Smooth muscle cell of the brain vasculature (primary cell): ENCODE results near the gene RO60.
"Not testable (repeated sequence)": the region's sequence is repeated elsewhere in the genome, so short reads cannot be mapped to it uniquely, and the experiment has no call there.

Source experiments
- DNase-seq: peaks from one replicate; pipeline ENCODE4 v3.0.0-alpha.2; 2012; ENCODE audit warnings: low read depth, low spot score

The RO60 gene

DNA sequence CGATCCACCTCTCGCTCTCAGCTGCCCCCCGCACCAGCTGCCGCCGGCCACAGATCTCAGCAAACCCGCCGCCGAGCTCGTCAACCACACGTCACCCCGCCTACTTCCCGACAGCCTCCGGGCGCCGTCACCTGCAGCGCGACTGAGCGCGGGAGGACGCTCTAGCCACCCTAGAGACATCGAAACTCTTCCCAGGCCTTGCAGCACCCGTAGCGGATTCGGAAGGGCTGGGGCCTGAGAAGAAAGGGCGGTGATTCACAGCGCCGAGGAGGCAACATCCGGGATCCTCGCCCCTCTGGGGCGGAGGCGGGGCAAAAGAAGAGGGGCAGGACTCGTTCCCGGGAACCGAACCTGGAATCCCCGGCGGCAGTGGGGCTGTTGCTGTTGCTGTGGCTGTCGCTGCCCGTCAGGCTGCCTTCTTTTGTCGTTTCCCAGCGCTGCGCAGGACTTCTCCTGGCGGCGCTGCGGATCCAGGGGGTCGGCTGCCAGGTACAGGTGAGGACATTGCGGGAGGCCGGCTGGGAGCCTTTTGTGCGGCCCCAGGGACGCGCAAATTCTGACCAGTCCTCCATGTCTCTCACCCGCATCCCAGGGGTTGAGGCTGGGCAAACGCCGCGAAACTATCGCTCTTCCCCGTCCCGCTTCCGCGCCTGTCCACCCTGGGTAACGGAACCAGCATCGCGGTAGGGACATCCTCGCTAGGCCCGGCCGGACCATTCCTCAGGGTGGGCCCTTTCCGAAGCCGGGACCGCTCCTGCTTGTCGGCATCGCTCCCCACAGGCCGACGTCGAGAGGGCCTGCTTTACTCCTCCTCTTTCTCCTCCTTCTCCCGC, at the start of gene RO60, which contains the start of gene UCHL5:
Gene RO60 (plus strand): TSS at position 331 of the 833 bp plus-strand sequence. CDS start 9,443 bp downstream, outside the sequence.
Gene UCHL5 (minus strand): TSS at position 79 of the 833 bp plus-strand sequence. CDS start 100 bp downstream, outside the sequence.
- DNase-seq, result peak; percentile 93

DNA sequence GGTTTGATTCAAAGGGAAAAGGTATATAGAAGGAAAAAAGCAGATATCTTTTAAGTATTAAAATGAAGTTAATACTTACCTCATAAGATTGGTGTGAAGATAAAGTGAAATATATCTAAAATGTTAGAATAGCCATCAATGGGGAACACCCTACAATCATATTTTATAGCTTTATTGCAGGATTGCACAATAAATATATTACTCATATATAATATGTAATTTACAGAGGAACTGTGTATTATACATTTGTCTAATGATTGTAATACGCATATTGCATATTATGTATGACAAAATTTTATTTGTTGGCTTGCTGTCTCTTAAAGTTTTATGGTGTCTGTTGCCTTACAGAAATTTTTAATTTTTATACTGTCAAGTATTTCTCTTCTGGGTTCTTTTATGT, 48.0 kb upstream of the RO60 start:
- no peak for DNase-seq

DNA sequence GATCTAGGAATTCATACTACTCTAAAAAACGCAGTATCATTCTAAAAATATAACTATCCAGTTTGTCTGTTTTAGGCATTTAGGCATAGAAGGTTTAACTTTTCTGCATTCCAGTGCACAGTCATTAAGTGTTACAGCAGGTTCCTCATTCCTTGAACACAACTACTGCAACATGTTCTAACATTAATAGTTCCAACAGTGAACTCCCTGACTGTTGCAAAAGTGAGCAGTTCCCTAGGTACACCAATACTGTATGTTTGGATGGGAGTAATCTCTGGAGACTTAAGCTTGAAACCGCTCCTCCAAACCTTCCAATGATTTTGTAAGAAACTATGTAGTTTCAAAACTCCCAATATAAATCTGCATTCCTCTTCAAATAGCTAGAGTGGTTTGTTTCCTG, 46.4 kb upstream of the RO60 start:
- DNase-seq, result no peak

DNA sequence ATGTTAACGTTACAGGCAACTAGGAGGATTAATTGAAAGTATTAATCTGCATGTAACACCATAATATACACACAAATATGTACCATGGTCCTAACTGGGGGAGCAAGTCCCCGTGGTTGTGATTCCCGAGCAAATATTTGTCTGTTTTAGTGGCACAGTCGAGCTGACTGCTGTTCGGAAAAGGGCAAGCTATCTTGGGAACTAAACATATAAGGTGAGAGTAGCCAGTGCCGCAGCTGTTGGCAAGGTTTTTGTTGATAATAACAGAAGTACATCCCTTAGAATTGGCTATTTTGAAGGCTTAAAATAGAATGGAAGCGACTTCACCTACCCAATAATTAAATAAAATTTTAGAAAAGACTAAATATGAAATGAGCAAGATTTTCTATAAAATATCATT, 45.7 kb upstream of the RO60 start:
- no peak for DNase-seq

DNA sequence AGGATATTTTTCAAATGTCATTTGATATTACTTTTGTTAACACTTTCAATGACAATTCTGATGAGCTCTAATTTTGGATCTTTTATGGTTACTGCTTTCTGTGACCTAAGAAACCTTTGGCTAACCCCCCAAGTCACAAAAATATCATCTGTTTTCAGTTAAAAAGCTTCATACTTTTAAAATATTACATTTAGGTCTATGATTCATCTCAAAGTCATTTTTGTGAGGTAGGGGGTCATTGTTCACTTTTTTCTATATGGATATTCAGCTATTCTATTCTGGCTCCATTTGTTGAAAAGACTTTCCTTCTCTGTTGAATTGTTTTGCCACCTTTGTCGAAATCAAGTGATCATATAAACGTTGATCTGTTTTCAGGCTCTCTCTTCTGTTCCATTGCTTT, 45.0 kb upstream of the RO60 start:
- DNase-seq, result no peak

DNA sequence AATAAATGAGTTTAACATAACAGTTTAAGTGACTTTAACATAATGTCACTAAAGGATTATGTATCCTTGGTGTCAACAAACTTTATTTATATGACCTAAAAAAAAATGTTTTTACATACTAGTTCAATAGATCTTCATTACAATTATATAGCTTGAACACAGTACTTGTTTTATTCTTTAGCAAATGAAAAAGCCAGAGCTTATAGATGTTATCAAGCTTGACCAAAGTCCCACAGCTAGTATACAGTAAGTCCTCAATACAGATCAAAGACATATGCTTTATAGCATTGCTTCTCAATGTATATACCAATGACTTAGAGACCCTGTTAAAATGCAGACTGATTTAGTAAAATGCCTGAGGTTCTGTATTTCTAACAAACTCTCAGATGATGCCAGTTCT, 42.6 kb upstream of the RO60 start:
- no peak for DNase-seq

DNA sequence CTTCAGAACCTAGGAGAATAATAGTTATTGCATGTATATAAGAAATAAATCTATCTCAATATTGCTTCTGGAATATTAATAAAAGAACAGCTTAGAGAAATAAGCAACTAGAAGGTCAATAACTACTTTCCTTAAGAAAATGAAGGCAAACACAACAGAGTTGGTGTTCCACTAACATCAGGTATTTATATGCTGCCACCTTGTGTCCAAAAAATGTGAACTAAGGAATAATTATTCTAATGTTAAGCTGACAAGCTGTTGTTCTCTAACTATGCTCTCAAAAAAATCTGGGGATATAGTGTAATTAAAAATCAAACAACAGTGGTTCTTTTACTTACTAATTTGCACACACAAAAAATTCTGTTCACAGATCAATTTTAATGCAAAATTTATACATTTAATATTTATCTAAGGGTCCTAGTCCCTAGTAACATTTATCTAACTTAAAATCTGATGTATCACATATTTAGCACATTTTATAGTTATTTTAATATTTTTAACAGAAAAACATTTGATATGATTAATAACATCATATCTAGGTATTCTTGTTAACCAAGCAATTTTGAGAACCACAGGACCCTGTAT, 39.9 kb upstream of the RO60 start:
- DNase-seq, result peak; percentile 31

DNA sequence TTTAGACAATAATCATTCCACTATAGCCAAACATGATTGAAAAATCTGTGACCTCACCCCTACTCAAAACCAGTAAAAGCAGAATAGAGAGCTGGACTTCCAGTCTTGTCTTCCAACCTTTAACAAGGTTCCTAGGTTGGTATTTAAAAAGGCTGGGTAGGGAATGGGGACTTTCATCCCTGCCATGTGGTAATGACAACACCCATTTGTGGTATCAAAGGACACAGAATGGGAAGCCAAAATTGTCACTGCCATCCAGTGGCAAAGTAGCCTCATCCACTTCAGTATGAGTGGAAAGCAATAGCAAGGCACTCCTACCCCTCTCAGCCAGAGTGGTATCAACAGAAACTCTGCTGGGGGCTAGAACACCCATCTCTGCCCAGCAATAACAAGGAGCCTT, 34.2 kb upstream of the RO60 start:
- no peak for DNase-seq

DNA sequence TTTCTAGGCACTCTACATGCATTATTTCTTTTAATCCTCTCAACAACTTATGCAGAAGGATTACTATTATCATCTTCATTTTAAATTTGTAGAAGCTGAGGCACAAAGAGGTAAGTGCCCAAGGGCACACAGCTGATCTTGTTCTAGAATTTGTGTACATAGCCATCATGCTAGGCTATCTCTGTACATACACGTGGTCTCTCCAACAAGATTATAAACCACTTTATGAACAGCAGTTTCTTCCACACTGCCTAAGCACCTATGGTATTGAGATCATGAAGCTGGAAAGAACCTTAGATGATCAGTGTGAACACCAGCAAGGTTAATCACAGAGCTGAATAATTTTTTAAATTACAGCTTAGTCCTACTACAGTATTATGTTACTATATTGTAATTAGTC, 29.1 kb upstream of the RO60 start:
- no peak for DNase-seq

DNA sequence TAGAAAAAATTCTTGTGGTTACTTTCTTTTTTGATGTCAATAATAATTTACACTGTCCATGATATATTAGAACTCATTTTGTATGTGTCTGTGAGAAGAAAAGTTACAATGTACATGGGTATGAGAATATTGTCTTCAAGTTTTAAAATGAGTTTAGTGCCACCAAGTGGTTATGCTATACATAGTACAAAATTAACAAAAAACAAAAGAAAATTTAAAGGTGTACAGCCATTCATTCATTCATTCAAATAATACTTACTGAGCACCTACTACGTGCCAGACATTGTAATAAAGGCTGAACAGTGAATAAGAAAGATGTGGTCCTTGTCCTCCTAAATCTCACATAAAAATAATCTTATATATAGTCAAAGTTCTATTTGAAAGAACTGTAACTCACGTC, 28.0 kb upstream of the RO60 start:
- no peak for DNase-seq

DNA sequence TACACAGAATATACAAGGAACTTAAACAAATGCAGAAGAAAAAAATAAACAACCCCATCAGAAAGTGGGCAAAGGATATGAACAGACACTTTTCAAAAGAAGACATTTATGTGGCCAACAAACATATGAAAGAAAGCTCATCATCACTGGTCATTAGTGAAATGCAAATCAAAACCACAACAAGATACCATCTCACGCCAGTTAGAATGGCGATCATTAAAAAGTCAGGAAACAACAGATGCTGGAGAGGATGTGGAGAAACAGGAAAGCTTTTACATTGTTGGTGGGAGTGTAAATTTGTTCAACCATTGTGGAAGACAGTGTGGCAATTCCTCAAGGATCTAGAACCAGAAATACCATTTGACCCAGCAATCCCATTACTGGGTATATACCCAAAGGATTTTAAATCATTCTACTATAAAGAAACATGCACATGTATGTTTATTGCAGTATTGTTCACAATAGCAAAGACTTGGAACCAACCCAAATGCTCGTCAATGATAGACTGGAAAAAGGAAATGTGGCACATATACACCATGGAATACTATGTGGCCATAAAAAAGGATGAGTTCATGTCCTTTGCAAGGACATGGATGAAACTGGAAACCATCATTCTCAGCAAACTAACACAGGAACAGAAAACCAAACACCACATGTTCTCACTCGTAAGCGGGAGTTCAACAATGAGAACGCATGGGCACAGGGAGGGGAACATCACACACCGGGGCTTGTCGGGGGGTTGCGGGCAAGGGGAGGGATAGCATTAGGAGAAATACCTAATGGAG, 26.6 kb upstream of the RO60 start:
- not testable (repeated sequence) for DNase-seq

DNA sequence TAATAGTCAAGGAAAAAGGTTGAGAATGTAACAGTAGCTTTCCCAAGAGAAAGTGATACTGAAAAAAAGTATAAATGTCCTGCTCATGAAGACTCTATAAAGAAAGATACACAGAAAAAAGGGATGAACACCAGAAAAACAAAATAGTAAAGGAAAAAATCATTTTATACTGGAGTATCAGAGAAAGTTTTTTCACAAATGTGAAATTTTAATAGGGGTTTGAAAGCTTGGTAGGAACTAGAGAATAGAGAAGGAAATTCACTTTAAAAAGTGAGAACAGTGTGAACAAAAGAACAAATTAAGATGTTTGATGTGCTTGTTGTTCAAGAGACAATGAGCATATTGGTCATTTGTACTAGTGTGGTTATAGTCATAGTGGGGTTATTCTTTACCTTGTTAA, 25.8 kb upstream of the RO60 start:
- no peak for DNase-seq

DNA sequence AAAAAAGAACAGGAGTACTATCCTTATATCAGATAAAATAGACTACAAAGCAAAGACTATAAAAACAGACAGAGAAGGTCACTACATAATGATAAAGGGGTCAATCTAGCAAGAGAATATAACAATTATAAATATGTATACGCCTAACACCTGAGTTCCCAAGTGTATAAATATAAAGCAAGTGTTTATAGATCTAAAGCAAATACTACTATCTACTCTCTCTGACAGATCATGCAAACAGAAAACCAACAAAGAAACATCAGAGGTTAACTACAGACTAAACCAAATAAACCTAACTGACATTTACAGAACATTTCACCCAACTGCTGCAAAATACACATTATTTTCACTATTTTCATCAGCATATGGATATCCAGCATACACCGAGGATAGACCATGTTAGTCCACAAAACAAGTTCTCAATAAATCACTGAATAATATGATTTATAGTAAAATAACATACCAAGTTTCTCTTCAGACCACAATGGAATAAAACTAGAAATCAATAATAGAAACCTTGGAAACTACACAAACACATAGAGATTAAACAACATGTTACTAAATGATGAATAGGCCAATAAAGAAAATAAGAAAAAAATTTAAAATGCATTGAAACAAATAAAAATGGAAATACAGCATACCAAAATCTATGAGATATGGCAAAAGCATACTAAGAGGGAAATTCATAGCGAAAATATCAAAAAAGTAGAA, 22.9 kb upstream of the RO60 start:
- no peak for DNase-seq

DNA sequence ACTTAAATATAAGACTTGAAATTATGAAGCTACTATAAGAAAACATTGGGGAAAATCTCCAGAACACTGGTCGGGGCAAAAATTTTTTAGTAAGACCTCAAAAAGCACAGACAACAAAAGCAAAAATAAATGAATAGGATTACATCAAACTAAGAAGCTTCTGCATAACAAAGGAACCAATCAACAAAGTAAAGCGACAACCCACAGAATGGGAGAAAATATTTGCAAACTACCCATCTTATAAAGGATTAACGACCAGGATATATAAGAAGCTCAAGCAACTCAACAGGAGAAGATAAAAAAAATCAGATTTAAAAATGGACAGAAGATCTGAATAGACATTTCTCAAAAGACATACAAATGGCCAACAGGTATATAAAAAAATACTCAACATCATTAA, 19.4 kb upstream of the RO60 start:
- DNase-seq, result no peak

DNA sequence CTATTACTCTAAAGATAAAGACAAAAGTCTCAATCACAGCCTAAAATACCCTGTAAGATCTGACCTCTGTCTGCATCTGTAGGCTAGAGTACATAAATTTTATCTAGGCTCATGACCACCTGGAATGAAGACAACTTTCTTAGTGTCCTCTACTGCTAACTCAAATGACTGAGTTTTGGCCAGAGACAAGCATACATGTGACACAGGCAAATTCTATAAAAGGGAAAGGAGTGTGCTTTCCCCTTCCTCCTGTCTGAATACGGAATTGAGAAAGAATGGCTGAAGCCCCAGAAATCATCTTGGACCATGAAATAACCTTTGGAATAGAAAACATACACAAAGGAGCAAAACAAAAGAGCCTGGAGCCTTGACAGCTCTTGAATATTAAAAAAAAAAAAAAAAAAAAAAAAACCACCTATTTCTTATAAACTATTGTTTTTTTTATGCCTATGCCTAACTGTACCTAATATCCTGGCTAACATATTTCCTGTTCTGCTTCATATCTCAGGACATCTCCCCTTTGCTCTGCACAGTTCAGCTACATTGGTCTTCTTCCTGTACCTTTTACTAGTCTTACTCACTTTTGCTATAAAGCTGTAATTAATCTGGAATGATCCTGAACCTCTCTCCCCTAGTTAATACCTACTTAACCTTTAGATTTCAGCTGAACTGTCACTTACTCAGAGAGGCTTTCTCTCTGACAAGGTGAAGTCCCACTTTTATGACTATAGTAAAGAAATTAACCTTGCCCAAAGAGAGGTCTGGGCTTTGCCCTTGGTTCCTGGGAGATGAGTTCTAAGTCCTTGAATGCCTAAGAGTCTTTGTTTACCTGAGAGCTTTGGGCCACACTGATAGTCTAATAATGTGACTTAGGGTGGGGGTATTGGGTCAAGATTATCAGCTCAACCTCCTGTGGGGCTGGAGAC, 16.4 kb upstream of the RO60 start:
- DNase-seq, result no peak

DNA sequence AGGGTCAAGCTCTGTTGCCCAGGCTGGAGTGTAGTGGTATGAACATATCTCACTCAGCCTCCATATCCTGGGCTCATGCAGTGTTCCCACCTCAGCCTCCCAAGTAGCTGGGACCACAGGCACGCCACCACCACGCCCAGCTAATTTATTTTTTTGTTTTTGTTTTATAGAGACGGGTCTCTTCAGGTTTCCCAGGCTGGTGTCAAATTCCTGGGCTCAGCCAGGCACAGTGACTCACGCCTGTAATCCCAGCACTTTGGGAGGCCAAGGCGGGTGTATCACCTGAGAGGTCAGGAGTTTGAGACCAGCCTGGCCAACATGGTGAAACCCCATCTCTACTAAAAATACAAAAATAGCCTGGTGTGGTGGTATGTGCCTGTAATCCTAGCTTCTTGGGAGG, 10.5 kb upstream of the RO60 start:
- not testable (repeated sequence) for DNase-seq

DNA sequence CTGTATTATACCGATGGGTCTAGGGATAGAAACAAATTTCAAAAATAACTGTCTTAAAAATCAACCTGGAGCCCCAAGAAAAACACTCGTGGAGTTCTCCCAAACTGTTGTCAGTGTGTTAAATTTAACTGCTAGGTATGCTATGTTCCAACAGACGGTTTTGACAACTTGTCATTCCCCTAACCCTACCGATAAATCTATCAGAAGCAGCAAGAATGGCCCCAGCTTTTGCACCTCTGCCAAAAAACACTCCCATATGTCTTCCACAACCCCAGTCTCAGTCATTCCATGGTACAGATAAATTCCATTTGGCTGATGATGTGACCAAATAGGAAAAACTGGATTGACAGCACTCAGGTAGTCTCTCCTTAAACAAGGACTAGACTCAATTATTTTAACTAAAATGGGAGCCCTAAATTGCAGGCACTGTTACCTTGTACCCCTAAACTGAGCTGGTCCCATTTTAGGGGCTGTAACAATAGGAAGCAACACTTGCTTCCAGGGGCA, 5.2 kb upstream of the RO60 start:
- DNase-seq, result no peak

DNA sequence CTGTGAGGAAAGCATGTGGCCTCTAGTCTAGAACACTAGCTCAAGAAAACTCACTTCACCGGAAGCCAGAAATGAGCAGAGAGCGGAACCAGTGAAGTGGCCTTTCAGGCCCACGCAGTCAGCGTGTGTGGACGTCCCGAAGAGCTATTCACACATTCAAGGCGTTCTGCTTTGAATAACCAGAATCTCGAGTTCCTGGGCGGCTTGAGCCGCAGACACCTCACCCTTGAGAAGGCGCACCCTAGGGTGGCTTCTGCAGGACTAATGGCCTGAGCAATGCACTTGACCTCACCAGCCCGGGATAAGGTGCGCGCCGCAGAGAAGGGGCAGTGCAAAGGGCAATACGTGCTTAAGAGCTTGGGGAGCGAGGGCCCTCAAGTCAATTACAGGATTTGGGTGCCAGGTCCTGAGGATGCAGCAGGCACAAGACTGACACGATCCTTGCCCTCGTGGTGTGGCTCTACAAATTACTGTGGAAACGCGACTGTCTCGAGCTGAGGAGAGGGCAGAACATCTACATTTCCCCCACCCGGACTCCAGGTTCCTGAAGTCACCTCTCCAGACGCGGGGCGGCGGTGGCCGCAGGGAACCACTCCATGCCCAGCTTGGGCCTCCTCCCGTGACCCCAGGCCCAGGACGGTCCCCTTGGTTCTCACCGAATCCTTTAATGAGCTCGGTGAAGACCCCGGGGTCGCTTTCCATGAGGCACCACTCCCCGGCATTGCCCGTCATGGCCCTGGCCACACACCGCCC, 707 bp upstream of the RO60 start:
- DNase-seq, result no peak

DNA sequence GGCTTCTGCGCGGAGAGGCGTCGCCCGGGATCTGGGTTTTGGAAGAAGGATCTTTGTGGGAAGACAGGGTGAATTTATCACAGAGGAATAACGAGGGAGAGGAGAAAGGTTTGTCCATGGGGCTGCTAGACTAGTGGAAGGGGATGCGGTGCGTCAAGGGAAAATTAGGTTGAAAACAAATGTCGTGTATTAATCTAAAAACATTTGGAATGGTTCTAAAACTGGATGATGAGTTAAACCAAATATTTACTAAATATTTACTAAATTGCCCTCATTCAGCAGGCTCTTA, 647 bp downstream of the RO60 start:
- no peak for DNase-seq

DNA sequence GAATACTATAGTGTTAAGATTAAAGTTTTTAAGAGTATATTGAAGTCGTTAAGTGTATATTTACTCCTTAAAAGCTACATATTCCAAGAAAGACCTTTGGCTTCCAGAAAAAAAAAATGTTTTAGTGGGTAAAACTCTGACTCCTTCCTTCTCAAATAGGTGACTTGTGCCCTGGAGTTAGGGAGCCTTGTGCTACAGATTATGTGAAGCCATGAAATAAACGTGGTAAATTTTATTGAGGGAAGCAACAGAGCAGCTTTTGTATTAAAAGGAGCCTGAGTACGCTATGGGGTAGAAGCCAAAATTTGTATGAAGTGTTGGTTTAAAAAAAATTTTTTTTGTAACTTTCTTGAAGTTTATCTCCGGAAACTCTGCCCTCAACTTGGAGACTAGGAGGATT, 994 bp downstream of the RO60 start:
- no peak for DNase-seq
